ENCODE measurements around the gene H3-3A. TPM values are rescaled to one million over a fixed set of nuclear protein-coding genes. Genes with fewer than 3 reads are reported as not detected.
"Not testable (repeated sequence)": the region's sequence is repeated elsewhere in the genome, so short reads cannot be mapped to it uniquely, and the experiment has no call there.

Gene H3-3A
- polyA plus RNA-seq, 3 donors = 282 to 940 (median 473) TPM

DNA sequence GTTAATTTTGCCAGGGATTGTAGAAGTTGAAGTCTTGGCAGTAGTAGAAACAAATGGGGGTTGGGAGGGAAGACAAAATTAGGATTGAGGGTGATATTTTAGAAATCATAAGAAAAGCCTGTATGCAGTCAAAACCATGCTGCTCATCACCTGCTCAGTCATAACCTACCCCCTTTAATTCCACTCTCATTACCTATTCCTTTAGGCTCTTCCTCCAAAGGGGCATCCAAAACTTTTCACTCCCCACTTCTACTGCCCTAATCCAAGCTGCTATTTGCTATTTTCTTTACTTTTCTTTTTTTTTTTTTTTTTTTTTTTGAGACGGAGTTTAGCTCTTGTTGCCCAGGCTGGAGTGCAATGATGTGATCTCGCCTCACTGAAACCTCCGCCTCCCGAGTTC is 11.5 kb downstream of the H3-3A start:
- no peak overlapping the region for H3K27ac ChIP-seq (ENCODE audit: low read depth, low read length)
- WGBS, 3 donors = 80 to 94% (median 87%) methylated on average over 4 of the region's 4 CpGs

DNA sequence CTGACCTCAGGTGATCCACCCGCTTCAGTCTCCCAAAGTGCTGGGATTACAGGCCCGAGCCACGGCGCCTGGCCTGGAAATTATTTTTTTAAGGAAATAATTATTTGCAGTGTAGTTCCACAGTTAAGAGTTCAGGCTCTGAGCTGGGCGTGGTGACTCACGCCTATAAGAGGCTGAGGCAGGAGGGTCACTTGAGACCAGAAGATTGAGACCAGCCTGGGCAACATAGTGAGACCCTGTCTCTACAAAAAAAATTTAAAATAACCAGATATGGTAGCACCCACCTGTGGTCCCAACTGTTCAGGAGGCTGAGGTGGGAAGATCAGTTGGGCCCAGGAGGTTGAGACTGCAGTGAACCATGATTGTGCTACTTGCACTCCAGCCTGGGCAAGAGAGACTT is 13.9 kb downstream of the H3-3A start:
- 90 to 94% (median 94%) methylated on average over 6 of the region's 6 CpGs for WGBS, 3 donors
- no peak overlapping the region for H3K27ac ChIP-seq (ENCODE audit: low read depth, low read length)

DNA sequence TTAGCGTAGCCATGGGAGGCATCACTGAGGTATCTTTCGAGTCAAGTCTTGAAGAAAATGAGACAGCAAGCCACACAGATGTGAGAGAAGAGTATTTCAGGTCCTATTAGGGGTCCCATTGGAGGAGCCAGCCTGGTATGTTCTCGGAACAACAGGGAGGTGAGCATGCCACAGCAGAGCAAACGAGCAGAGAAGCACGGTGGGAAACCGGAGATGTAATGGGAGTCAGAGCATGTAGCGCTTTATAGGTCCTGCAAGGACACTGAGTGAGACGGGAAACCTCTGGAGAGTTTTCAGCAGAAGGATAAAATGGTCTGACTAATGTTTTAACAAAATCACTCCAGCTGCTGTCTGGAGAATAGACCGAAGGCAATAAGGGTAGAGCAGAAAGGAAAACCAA is 15.9 kb downstream of the H3-3A start:
- WGBS, 3 donors = 75 to 80% (median 78%) methylated on average over 9 of the region's 9 CpGs
- no peak overlapping the region for H3K27ac ChIP-seq (ENCODE audit: low read depth, low read length)

DNA sequence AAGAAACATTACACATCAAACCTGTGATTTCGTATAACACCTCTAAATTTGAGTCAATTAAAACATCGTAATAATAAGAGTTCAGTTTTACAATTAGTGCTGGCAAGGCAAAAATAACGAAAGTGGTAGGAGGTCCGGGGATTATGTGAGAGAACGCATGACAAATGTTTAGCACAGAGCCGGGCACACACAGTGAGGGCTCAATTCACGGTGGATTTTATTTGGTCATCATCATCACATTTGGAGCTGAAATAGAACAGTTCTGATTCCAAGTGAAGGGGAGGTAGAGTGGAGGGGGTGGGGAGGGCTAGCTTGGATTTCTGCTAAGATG is 20.0 kb downstream of the H3-3A start:
- H3K27ac ChIP-seq (ENCODE audit: low read depth, low read length) = no peak overlapping the region
- WGBS, 3 donors = 76 to 84% (median 76%) methylated on average over 7 of the region's 7 CpGs

DNA sequence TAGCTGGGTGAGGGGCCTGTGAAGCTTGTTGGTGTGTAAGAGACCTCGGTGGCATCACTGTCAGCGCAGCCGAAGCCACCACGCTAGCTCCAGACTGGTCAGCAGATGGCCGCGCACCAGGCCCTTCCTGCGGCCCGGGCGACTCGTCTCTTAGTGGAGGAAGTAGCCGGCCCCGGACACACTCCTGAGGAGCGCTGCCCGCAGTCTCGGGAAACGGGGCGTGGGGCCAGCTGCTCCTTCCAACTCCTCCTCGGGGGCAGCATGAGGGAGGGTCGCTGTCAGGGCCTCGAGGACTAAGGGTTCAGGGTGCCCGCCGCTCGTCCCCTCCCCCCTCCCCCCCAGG is 20.4 kb downstream of the H3-3A start:
- H3K27ac ChIP-seq (ENCODE audit: low read depth, low read length) = no peak overlapping the region
- WGBS, 3 donors = 0 to 3% (median 2%) methylated on average over 20 to 23 of the region's 23 CpGs

DNA sequence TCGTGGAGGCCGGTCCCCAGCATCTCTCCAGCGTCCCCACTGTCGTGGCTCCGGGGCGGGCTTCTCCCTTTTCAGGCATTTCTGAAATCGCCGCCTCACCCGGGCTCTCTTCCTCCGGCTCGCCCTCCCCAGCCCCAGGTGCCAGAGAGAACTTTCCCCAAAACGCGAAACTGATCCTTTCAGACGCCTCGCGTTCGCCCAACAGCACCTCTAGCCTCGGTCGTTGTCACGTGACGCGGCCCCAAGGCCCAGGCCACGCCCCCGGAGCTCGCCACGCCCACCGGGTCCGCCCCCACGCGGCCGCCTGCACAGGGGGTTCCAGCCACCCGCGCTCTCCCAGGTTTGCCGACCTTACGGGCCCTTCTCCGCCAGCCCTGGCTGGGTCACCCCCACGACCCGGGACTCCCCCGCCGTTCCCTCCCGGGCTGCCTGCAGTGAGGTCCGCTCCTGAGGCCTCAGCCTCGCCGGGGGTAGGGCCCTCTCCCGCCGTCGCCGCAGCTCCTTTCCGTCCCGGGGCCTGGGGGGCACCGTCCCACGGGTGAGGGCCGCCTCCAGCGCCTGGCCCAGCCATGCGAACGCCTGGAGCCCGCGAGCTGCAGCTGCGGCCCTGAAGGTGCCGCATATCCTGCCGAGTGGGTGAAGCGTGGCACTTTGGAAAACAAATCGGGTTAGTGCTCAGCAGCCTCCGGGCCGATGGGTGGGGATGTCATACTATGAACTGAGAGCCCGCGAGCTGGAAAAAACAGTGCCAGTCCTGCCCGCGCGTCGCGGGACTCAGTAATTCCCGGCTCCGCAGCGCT is 21.0 kb downstream of the H3-3A start:
- H3K27ac ChIP-seq (ENCODE audit: low read depth, low read length) = no peak overlapping the region
- 1 to 3% (median 2%) methylated on average over 69 to 75 of the region's 75 CpGs for WGBS, 3 donors

DNA sequence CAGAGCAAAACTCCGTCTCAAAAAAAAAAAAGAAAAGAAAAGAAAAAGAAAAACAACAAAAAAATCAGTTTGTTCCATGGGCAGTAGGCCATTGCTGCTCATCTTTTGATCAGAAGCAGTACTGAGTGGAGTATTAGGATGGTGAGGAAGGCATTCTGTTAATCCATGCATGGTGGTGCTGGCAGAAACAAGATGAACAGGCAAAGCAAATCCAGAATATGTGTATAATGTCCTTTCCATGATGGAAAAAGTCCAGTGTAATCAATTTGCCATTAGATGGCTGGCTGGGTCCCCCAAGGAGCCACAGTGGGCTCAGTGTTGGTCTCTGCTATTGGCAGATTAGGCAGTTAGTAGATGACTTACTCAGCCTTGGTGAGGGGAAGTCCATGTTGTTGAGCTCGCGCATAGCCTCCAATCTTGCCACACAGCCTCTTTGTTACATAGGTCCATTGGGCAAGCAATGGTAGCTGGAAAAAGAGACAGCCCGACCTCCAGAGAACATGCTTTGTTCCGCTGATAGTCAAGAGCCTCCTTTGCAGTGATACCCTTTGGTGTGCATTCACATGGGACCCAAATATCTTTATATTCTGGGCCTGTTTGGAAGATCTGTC is 23.3 kb downstream of the H3-3A start:
- H3K27ac ChIP-seq (ENCODE audit: low read depth, low read length) = no peak overlapping the region
- 76 to 95% (median 78%) methylated on average over 5 of the region's 5 CpGs for WGBS, 3 donors

DNA sequence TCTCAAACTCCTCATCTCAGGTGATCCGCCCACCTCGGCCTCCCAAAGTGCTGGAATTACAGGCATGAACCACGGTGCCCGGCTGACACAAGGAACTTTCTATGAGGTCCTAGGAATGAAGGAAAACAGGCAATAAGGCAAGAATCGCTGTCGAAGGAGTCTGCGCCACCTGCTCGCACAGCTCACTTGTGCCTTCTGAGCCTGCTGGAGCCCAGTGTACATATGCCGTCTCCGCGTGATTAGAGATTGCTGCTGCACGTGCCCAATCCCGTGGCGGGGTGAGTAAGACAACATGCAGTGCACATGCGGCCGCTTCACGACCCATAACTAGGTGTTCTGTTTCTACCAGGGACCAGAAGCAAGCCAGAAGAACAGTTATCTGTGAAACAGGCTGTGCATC is 24.3 kb downstream of the H3-3A start:
- 90 to 96% (median 92%) methylated on average over 17 of the region's 17 CpGs for WGBS, 3 donors
- no peak overlapping the region for H3K27ac ChIP-seq (ENCODE audit: low read depth, low read length)

DNA sequence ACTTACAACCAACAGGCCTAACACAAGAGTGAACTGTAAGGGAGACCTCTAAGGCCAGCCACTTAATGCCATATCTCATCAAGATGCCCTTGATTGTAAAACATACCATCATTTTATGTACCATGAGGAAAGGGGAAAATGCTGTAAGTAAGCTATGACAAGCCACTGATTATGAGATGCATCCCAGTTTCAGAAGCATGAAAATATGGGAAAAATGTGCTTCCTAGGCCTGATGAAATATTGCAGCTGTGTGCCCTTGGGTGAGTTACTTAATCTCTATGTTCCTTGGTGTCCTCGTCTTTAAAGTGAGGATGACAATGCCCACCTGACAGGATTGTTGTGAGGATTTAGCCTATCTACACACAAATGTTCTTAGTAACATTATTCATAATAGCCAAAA is 28.9 kb downstream of the H3-3A start:
- H3K27ac ChIP-seq (ENCODE audit: low read depth, low read length) = no peak overlapping the region
- 89 to 97% (median 91%) methylated on average over 1 of the region's 1 CpG for WGBS, 3 donors

DNA sequence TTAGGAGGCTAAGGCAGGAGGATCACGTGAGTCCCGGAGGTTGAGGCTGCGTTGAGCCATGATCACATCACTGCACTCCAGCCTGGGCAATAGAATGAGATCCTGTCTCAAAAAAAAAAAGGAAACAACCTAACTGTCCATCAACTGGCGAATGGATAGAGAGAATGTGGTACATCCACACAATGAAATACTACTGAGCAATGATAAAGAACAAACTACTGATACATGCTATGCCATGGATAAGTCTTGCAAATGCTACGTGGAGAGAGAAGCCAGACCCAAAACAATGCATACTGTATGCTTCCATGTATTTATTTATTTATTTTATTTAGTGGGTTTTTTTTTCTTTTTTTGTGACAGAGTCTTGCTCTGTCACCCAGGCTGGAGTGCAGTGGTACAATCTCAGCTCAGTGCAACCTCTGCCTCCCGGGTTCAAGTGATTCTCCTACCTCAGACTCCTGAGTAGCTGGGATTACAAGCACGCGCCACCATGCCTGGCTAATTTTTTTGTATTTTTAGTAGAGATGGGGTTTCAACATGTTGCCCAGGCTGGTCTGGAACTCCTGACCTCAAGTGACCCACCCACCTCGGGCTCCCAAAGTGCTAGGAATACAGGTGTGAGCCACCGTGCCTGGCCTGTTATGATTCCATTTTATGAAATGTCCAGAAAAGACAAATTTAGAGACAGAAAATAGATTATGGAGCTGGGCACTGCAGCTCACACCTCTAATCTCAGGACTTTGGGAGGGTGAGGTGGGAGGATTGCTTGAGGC is 29.7 kb downstream of the H3-3A start:
- H3K27ac ChIP-seq (ENCODE audit: low read depth, low read length) = not testable (repeated sequence)
- 85 to 89% (median 87%) methylated on average over 10 of the region's 10 CpGs for whole genome bisulfite sequencing, 3 donors

DNA sequence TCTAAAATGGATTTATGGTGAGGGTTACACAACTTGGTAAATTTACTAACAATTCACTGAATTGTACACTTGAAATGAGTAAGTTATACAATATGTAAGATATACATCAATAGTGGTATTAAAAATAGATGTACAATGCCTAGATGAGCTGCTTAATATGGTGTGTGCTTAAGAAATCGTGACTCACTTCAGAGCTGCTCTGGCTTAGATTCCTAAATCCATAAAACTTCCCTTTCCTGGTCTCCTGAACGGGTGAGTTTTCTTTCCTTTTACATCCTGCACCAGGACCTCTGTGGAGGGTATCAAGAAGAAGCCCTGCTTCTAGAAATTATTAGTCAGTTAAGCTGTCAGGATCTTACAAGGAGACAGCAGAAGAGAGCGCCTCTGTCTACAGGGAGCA is 30.4 kb downstream of the H3-3A start:
- 62 to 73% (median 62%) methylated on average over 3 of the region's 3 CpGs for WGBS, 3 donors

DNA sequence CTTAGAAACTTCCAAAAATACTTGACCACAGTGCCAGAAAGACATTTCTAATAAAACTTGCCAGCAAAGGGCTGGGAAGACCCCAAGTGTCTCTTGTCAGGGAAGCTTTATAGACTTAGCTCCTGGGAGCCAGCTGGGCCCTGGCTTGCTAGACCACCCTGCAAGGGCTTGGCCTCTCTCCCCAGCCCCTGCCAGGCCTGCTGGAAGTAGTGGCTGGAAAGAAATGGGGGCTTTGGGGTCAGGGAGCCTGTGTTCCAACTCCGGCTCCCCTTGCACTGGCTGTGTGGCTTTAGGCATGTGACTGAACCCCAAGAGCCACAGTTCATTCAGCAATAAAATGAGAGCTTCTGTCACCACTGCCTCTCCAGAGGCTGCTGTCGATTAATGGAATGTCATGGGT is 31.1 kb downstream of the H3-3A start:
- 73 to 95% (median 85%) methylated on average over 2 of the region's 2 CpGs for WGBS, 3 donors

More for the DNA sequence above, 30.4 kb downstream of the H3-3A start:
- H3K27ac ChIP-seq (ENCODE audit: low read depth, low read length) = no peak overlapping the region

DNA sequence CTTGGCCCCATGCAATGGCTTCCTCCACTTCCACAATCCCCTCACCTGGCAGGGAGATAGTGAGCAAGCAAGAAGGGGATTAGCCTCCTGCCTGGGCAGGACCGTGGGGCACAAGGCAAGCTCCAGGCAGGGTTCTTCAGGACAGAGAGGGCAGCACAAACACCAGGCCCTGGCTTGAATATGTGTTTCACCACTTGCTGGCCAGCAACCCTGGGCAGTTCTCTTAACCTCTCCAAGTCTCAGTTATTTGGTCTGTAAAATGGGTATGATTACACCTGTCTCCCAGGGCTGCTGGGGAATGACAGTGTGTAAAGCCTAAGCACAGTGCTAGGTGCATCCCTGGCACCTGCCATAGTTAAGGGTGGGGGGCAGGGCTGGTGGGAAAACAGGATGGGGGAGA is 31.9 kb downstream of the H3-3A start:
- WGBS, 3 donors = 23 to 88% (median 67%) methylated on average over 1 of the region's 1 CpG
- no peak overlapping the region for H3K27ac ChIP-seq (ENCODE audit: low read depth, low read length)

More for the DNA sequence above, 31.1 kb downstream of the H3-3A start:
- no peak overlapping the region for H3K27ac ChIP-seq (ENCODE audit: low read depth, low read length)

DNA sequence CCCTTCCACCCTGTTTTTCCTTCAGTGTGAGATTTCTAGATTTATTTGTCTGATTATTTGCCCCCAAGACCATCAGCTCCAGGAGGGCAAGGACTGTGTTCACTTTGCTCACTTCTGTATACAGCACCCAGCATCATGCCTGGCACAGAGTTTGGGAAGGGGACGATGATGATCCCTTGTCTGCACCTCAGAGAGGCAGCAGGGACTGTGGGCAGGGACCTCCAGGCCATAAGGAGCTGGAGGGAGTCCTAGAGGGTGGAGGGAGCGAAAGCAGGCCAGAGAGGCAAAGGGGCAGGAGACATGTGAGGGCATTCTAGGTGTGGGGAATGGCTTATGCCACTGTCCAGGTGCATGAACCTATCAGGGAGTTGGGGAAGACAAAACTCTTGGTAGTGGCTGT is 32.8 kb downstream of the H3-3A start:
- WGBS, 3 donors = 84 to 94% (median 92%) methylated on average over 2 of the region's 2 CpGs
- no peak overlapping the region for H3K27ac ChIP-seq (ENCODE audit: low read depth, low read length)

DNA sequence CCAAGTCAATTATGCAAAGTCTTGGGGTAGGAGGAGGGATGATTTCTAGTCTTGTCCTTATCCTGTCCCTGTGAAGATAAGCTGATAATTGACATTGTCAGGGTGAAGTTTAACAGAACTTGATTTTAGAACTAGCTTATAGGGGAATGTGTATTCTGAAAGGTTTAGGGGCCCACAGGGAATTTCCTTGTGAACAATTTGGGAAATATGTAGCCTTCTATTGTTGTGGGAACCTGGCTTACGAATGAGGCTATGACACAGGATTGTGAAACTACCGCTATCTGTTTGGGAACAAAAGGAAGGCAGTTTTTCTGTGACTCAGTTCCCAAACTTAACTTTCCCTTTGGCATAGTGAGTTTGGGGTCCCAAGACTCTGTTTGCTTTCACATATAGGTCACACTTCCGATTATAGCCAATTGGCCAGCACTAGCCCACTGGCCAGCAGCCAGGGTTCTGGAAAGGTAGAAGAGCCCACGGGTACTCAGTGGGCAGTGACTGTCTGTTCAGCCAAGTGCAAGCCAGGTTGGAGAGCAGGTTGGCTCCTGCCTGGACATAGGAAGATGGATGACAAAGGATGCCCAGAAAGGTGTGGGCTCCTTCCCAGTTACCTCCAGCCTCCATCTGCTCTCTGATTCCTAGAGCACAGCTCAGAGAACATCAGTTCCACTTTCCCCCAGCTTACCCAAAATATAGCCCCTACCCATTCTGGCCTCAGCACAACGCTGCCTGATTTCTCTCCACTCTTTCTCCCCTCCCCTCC is 35.5 kb downstream of the H3-3A start:
- no peak overlapping the region for H3K27ac ChIP-seq (ENCODE audit: low read depth, low read length)
- 58 to 80% (median 66%) methylated on average over 5 of the region's 5 CpGs for WGBS, 3 donors

DNA sequence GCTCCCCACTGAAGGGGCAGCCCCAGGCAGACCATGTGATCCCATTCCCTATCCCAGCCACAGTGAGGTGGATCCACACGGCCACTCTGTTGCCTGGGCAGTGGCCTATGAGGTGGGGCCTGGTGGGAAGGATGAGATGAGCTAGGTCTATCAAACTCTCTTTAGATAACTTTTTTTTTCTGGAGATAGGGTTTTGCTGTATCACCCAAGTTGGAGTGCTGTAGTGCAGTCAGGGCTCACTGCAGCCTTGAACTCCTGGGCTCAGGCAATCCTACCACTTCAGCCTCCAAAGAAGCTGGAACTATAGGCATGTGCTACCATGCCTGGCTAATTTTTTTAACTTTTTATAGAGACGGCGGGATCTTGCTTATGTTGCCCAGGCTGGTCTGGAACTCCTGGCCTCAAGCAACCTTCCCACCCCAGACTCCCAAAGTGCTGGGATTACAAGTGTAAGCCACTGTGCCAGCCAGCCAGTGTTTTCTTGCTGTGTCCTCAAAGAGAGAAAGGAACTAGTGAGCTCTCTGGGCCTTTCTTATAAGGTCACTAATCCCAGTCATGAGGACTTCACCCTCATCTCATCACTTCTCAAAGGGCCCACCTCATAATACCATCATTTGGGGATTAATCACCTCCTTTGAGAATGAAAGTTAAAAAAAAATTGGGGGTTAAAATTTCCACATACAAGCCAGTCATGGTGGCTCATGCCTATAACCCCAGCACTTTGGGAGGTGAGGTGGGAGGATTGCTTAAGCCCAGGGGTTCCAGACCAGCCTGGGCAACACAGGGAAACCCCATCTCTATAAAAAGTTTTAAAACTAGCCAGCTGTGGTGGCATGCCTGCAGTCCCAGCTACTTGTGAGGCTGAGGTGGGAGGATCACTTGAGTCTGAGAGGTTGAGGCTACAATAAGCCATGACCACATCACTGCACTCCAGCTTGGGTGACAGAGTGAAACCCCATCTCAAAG is 36.6 kb downstream of the H3-3A start:
- no peak overlapping the region for H3K27ac ChIP-seq (ENCODE audit: low read depth, low read length)
- 87 to 99% (median 96%) methylated on average over 3 of the region's 3 CpGs for WGBS, 3 donors

DNA sequence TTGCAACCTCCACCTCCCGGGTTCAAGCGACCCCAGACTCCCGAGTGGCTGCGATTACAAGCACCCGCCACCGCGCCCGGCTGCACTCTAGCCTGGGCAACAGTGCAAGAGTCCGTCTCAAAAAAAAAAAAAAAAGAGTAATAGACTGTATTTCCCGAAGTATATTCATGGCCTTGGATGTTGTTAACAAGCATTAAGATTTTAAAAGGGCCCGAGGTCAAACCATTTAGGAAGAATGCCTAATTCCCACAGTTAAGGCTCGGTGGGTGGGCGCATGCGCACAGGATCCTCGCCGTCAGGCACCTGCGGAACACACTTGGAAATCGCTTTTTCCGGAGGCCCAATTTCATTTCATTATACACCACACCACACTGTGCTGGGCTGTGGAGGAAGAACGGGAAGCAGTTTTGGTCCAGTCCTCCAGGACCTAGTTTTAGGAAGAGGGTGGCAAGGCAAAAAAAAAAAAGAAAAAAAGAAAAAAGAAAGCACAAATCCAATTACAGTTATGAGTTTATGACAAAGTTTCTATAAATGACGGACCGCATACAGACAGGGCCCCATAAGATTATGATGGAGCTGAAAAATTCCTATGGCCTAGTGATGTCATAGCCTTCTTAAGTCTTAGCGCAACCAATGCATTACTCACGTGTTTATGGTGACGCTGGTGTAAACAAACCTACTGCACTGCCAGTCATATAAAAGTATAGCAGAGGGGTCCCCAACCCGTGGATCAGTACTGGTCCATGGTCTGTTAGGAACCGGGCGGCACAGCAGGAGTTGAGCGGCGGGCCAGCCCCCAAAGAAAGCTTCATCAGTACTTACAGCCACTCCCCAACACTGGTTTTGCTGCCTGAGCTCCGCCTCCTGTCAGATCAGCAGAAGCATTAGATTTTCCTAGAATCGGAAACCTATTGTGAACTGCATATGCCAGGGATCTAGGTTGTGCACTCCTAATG is 38.2 kb downstream of the H3-3A start:
- H3K27ac ChIP-seq (ENCODE audit: low read depth, low read length) = no peak overlapping the region
- WGBS, 3 donors = 10 to 11% (median 10%) methylated on average over 32 of the region's 32 CpGs
